Activated T-cell treated with anti-CD3 and anti-CD28 coated beads, Interleukin-2, amount 50 U/mL, for 4 hours (primary cell): ENCODE measurements around the gene AGPAT4. TPM values are rescaled to one million over a fixed set of nuclear protein-coding genes. Genes with fewer than 3 reads are reported as not detected.
"Not testable (repeated sequence)": the region's sequence is repeated elsewhere in the genome, so short reads cannot be mapped to it uniquely, and the experiment has no call there.

Experiments
- ATAC-seq, 2 donors: fragments of 200-7000 bp; cut with Tn5 transposase; one replicate each; pipeline ENCODE4 v1.10.0; 2021
- DNase-seq: peaks from one replicate; pipeline ENCODE4 v3.0.0-alpha.2; 2020
- H3K27me3 Mint-ChIP-seq: one replicate; pipeline ENCODE4 v1.8.0; 2021; ENCODE audit warnings: low read depth, mixed read lengths
- H3K36me3 Mint-ChIP-seq: one replicate; pipeline ENCODE4 v1.8.0; 2022; ENCODE audit warnings: mixed read lengths; ENCODE audit not compliant: insufficient read depth
- H3K4me1 Mint-ChIP-seq: one replicate; pipeline ENCODE4 v1.8.0; 2021; ENCODE audit warnings: low read depth, mixed read lengths
- H3K4me3 Mint-ChIP-seq: one replicate; pipeline ENCODE4 v1.8.0; 2021; ENCODE audit warnings: mild to moderate bottlenecking, moderate library complexity, mixed read lengths
- H3K9me3 Mint-ChIP-seq: one replicate; pipeline ENCODE4 v1.8.0; 2021; ENCODE audit warnings: mixed read lengths
- total RNA-seq, 3 donors: library from RNA; stranded (reverse); gene quantifications; one replicate each; pipeline ENCODE4 v1.2.1, GENCODE V29; 2021

AGPAT4 gene
- total RNA-seq: 1 to 10 TPM; 1.5 to 2.0 (median 2.0) TPM

GRCh38 chr6:161273752-161274487, at the start of gene AGPAT4:
AGPAT4 (minus strand) TSS chr6:161274061; CDS start chr6:161232213, 41,848 bp downstream.
- no peaks in the 10 kb centered on the region for H3K9me3 Mint-ChIP-seq

GRCh38 chr6:161319231-161319630, 45.4 kb upstream of the AGPAT4 start:
- H3K27me3 Mint-ChIP-seq: peaks cover 2% of the 10 kb centered on the region
- no peaks in the 10 kb centered on the region for H3K4me1 Mint-ChIP-seq
- no peak for DNase-seq
- ATAC-seq: no peak
- no peaks in the 10 kb centered on the region for H3K9me3 Mint-ChIP-seq
- no peak overlapping the region for H3K4me3 Mint-ChIP-seq
- peaks cover 3% of the 10 kb centered on the region for H3K36me3 Mint-ChIP-seq

More at GRCh38 chr6:161273752-161274487, at the start of gene AGPAT4:
- Mint-ChIP-seq H3K27me3 (no peaks in the 10 kb centered on the region), H3K4me1 (peaks cover 21% of the 10 kb centered on the region), H3K36me3 (peaks cover 7% of the 10 kb centered on the region), H3K4me3 (peak within 1 kb of the TSS; percentile 86)
- DNase-seq (peak; percentile 41), ATAC-seq (peak; percentile 96 to 99)

GRCh38 chr6:161318456-161318855, 44.6 kb upstream of the AGPAT4 start:
- DNase-seq (no peak), ATAC-seq (no peak)
- no peaks in the 10 kb centered on the region for H3K4me1 Mint-ChIP-seq
- H3K4me3 Mint-ChIP-seq: no peak overlapping the region
- peaks cover 2% of the 10 kb centered on the region for H3K27me3 Mint-ChIP-seq
- H3K9me3 Mint-ChIP-seq: no peaks in the 10 kb centered on the region
- H3K36me3 Mint-ChIP-seq: peaks cover 3% of the 10 kb centered on the region

GRCh38 chr6:161316531-161316930, 42.7 kb upstream of the AGPAT4 start:
- H3K4me3 Mint-ChIP-seq: no peak overlapping the region
- H3K4me1 Mint-ChIP-seq: no peaks in the 10 kb centered on the region
- H3K27me3 Mint-ChIP-seq: peaks cover 2% of the 10 kb centered on the region
- peaks cover 3% of the 10 kb centered on the region for H3K36me3 Mint-ChIP-seq
- no peak for DNase-seq
- ATAC-seq: no peak
- no peaks in the 10 kb centered on the region for H3K9me3 Mint-ChIP-seq

- not testable (repeated sequence) for H3K27me3 Mint-ChIP-seq, H3K9me3 Mint-ChIP-seq, H3K4me3 Mint-ChIP-seq, DNase-seq, ATAC-seq, H3K4me1 Mint-ChIP-seq, H3K36me3 Mint-ChIP-seq
Observed at GRCh38 chr6:161315246-161315917, 41.5 kb upstream of the AGPAT4 start.

GRCh38 chr6:161314541-161315245, 40.8 kb upstream of the AGPAT4 start:
- H3K36me3 Mint-ChIP-seq, H3K4me1 Mint-ChIP-seq, ATAC-seq, DNase-seq, H3K9me3 Mint-ChIP-seq, H3K27me3 Mint-ChIP-seq, H3K4me3 Mint-ChIP-seq: not testable (repeated sequence)

GRCh38 chr6:161313940-161314509, 40.2 kb upstream of the AGPAT4 start:
- H3K36me3 Mint-ChIP-seq: peaks cover 3% of the 10 kb centered on the region

GRCh38 chr6:161313475-161313874, 39.6 kb upstream of the AGPAT4 start:
- H3K27me3 Mint-ChIP-seq, DNase-seq, H3K36me3 Mint-ChIP-seq, H3K9me3 Mint-ChIP-seq, H3K4me1 Mint-ChIP-seq, H3K4me3 Mint-ChIP-seq, ATAC-seq: not testable (repeated sequence)

More at GRCh38 chr6:161313940-161314509, 40.2 kb upstream of the AGPAT4 start:
- Mint-ChIP-seq H3K4me1 (no peaks in the 10 kb centered on the region), H3K27me3 (peaks cover 2% of the 10 kb centered on the region), H3K4me3 (no peak overlapping the region), H3K9me3 (no peaks in the 10 kb centered on the region)
- ATAC-seq: no peak
- no peak for DNase-seq

- ATAC-seq, H3K9me3 Mint-ChIP-seq, DNase-seq, H3K36me3 Mint-ChIP-seq, H3K4me3 Mint-ChIP-seq, H3K4me1 Mint-ChIP-seq, H3K27me3 Mint-ChIP-seq: not testable (repeated sequence)
Observed at GRCh38 chr6:161309774-161310173, 35.9 kb upstream of the AGPAT4 start.

GRCh38 chr6:161308075-161308655, 34.3 kb upstream of the AGPAT4 start:
- no peaks in the 10 kb centered on the region for H3K9me3 Mint-ChIP-seq

GRCh38 chr6:161305860-161306259, 32.0 kb upstream of the AGPAT4 start:
- no peaks in the 10 kb centered on the region for H3K27me3 Mint-ChIP-seq
- no peak for ATAC-seq
- no peaks in the 10 kb centered on the region for H3K36me3 Mint-ChIP-seq

More at GRCh38 chr6:161308075-161308655, 34.3 kb upstream of the AGPAT4 start:
- Mint-ChIP-seq H3K36me3 (no peaks in the 10 kb centered on the region), H3K4me1 (no peaks in the 10 kb centered on the region), H3K27me3 (no peaks in the 10 kb centered on the region), H3K4me3 (no peak overlapping the region)
- DNase-seq (no peak), ATAC-seq (no peak)

GRCh38 chr6:161303628-161304340, 29.9 kb upstream of the AGPAT4 start:
- Mint-ChIP-seq H3K36me3 (no peaks in the 10 kb centered on the region), H3K4me3 (no peak overlapping the region), H3K9me3 (no peaks in the 10 kb centered on the region), H3K4me1 (no peaks in the 10 kb centered on the region), H3K27me3 (peaks cover 2% of the 10 kb centered on the region)
- DNase-seq: no peak
- ATAC-seq: no peak

More at GRCh38 chr6:161305860-161306259, 32.0 kb upstream of the AGPAT4 start:
- Mint-ChIP-seq H3K4me3 (no peak overlapping the region), H3K9me3 (no peaks in the 10 kb centered on the region), H3K4me1 (no peaks in the 10 kb centered on the region)
- no peak for DNase-seq

GRCh38 chr6:161302949-161303348, 29.1 kb upstream of the AGPAT4 start:
- Mint-ChIP-seq H3K27me3 (peaks cover 2% of the 10 kb centered on the region), H3K4me3 (no peak overlapping the region), H3K36me3 (no peaks in the 10 kb centered on the region), H3K9me3 (no peaks in the 10 kb centered on the region), H3K4me1 (no peaks in the 10 kb centered on the region)
- no peak for ATAC-seq
- no peak for DNase-seq
